Neuron (in vitro differentiated cells): ENCODE measurements around the gene KLF13.

Experiments
- H2AFZ ChIP-seq: one replicate; pipeline ENCODE4 v1.6.1; 2013; ENCODE audit warnings: low read depth, mild to moderate bottlenecking, inconsistent platforms, low read length, moderate library complexity
- H3K27me3 ChIP-seq: one replicate; pipeline ENCODE4 v1.6.1; 2013; ENCODE audit warnings: low read length; ENCODE audit not compliant: insufficient read depth
- H3K36me3 ChIP-seq: one replicate; pipeline ENCODE4 v1.6.1; 2013; ENCODE audit warnings: low read length; ENCODE audit not compliant: insufficient read depth
- H3K4me1 ChIP-seq: one replicate; pipeline ENCODE4 v1.6.1; 2013; ENCODE audit warnings: low read length; ENCODE audit not compliant: insufficient read depth
- H3K4me3 ChIP-seq: 2 replicates; pipeline ENCODE4 v1.5.1; 2013; ENCODE audit warnings: mild to moderate bottlenecking, low read length, moderate library complexity
- H3K9me3 ChIP-seq: one replicate; pipeline ENCODE4 v1.6.1; 2013; ENCODE audit warnings: low read length

KLF13 gene

DNA sequence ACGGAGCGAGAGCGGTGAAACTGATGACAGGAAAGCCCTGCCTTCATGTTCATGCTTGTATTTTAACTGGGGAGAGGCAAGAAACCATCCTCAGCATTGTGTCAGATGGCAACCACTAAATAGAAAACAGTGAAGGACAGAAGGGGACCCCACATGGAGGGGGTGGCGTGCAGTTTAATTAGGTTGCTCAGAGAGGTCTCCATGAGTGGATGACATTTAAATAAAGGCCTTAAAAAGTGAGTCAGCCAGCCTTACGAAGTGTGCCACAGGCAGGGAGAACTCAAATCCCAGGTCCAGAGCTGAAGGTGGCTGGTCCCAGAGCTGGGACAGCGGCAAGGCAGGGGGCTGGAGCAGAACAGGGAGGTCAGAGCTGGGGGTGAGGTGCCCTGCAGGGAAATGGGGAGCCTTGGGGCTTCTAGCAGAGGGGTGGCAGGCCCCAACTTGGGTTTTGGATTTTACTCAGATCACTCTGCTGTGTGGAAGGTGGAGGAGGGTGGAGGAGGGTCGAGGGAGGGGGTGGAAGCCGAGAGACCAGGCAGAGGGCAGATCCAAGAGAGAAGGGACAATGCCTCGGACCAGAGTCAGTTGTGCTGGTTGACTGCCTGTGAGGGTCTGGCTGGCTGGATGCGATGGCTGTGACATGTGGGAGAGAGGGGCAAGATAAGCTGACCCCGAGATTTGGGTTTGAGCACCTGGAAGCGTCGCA lies 73.7 kb downstream of the KLF13 start:
- no peak overlapping the region for H2AFZ ChIP-seq
- H3K36me3 ChIP-seq: no peaks in the 10 kb centered on the region
- H3K9me3 ChIP-seq: peaks cover 1% of the 10 kb centered on the region
- H3K4me1 ChIP-seq: peaks cover 3% of the 10 kb centered on the region
- peaks cover 14% of the 10 kb centered on the region for H3K27me3 ChIP-seq
- H3K4me3 ChIP-seq: no peak overlapping the region

DNA sequence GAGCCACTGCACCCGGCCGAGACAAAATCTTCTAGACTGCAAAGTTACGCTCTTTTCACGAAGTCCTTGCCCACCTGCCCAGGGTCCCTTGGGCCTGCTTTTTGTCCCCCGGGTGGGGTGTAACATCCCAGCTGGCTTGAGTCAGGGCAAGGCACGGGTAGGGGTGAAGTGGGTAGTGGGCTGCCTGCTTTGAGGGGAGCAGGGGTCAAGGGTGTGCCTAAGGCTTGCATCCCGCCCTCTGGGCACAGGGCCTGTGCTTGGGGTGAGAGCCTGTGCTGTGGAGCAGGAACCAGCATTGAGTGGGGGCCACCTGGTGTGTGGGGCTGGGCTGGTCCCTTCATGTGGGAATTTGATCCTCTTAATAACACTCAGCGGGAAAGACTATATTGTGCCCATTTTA lies 74.6 kb downstream of the KLF13 start:
- no peaks in the 10 kb centered on the region for H3K36me3 ChIP-seq
- H3K9me3 ChIP-seq: peaks cover 1% of the 10 kb centered on the region
- no peak overlapping the region for H3K4me3 ChIP-seq
- H3K4me1 ChIP-seq: peaks cover 3% of the 10 kb centered on the region
- H2AFZ ChIP-seq: no peak overlapping the region
- peaks cover 10% of the 10 kb centered on the region for H3K27me3 ChIP-seq

DNA sequence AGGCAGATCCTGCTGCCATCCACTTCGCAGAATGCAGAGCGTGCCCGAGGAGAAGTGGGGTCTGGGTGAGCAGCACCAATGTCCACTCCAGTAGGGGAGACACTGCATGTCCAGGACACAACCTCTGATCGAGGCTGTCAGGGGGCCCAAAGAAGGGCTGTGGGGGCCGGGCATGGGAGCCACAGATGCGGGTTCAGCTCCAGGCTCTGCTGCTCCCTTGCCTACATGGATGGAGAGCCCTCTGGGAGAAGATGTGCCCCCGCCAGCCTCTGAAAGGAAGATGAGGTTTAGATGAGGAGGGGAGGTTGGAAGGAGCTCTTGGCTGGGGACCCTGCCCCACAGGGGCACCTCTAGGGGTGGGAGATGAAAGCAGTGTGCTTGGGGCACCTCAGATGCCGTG lies 75.4 kb downstream of the KLF13 start:
- no peaks in the 10 kb centered on the region for H3K36me3 ChIP-seq
- H3K9me3 ChIP-seq: peaks cover 1% of the 10 kb centered on the region
- H3K4me3 ChIP-seq: no peak overlapping the region

DNA sequence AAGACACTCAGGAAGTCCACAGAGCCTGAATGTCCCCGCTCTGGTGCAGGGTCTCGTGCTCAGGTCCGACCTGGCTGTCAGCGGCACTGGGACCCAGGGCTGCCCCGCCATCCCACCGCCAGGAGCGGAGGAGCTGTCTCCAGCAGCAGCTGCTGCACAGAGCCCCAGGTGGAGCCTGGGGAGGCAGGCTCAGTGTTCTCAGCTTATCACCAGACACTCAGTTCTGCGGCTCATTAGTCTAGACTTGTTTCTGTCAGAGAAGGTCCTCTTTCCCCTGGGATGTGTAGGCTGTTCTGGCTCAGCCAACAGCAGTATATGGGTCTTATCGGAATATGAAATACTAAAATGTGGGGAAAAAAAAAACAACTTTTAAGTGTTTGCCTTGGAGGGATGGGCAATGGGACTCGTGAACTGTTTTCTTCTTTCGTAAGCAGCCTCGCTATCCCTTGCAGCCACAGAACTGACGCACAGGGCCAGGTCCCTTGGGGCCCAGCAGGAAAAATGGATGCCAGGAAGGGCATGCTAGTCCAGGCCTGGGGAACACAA lies 75.9 kb downstream of the KLF13 start:
- H2AFZ ChIP-seq: no peak overlapping the region
- H3K27me3 ChIP-seq: peaks cover 10% of the 10 kb centered on the region
- no peak overlapping the region for H3K4me3 ChIP-seq
- no peaks in the 10 kb centered on the region for H3K4me1 ChIP-seq
- peaks cover 1% of the 10 kb centered on the region for H3K9me3 ChIP-seq
- H3K36me3 ChIP-seq: no peaks in the 10 kb centered on the region

More for the DNA sequence above, 75.4 kb downstream of the KLF13 start:
- Histone ChIP-seq H2AFZ (no peak overlapping the region), H3K4me1 (peaks cover 3% of the 10 kb centered on the region), H3K27me3 (peaks cover 10% of the 10 kb centered on the region)

DNA sequence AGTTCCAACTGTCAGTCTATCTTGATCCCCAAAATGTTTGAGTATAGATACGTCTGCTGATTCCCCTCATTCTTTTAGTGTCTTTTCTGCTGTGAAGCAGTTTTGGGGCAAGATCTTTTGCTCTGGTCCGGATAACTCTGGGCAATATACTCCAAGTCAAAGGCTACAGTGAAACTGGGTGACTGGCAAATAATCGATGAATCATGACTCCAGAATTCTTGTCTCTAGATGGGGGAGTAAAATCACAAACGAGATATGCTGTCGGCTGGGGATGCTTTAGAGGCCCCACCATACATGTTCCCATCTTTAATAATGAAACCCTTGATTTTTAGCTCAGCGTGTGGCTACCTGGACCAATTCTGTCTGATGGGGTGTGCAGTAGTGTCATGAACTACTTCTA lies 76.5 kb downstream of the KLF13 start:
- H3K9me3 ChIP-seq: peaks cover 1% of the 10 kb centered on the region
- H3K36me3 ChIP-seq: no peaks in the 10 kb centered on the region
- H3K4me1 ChIP-seq: no peaks in the 10 kb centered on the region
- peaks cover 10% of the 10 kb centered on the region for H3K27me3 ChIP-seq
- H2AFZ ChIP-seq: no peak overlapping the region
- no peak overlapping the region for H3K4me3 ChIP-seq

DNA sequence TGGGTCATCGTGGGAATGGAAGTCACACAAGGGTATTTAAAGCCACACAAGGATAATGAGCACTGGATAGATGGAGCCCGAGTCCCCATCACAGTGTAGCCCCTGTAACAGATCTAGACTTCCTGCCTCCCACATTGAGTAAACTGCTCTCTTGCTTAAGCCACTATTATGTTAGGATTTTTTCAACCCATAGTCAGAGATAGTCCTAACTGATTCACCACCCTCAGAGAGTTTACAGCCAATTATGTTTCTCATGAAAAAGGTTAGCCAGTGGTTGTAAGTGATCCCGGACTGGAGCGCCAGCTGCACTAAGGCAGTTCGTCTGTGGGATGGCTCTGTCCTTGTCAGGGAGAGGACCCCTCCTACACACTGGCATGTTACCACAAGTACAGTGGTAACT lies 77.0 kb downstream of the KLF13 start:
- Histone ChIP-seq H3K9me3 (peaks cover 1% of the 10 kb centered on the region), H3K27me3 (peaks cover 10% of the 10 kb centered on the region), H2AFZ (no peak overlapping the region), H3K4me1 (no peaks in the 10 kb centered on the region), H3K4me3 (no peak overlapping the region), H3K36me3 (no peaks in the 10 kb centered on the region)

DNA sequence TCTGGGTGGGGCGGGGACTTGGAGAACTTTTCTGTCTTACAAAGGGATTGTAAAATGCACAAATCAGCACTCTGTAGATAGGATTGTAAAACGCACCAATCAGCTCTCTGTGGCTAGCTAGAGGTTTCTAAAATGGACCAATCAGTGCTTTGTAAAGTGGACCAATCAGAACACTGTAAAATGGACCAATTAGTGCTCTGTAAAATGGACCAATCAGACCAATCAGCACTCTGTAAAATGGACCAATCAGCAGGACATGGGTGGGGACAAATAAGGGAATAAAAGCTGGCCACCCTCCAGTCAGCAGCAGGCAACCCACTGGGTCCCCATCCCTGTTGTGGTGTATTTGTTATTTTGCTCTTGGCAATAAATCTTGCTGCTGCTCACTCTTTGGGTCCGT lies 77.7 kb downstream of the KLF13 start:
- Histone ChIP-seq H2AFZ (no peak overlapping the region), H3K9me3 (peaks cover 1% of the 10 kb centered on the region), H3K36me3 (no peaks in the 10 kb centered on the region), H3K4me1 (no peaks in the 10 kb centered on the region), H3K27me3 (peaks cover 10% of the 10 kb centered on the region), H3K4me3 (no peak overlapping the region)

DNA sequence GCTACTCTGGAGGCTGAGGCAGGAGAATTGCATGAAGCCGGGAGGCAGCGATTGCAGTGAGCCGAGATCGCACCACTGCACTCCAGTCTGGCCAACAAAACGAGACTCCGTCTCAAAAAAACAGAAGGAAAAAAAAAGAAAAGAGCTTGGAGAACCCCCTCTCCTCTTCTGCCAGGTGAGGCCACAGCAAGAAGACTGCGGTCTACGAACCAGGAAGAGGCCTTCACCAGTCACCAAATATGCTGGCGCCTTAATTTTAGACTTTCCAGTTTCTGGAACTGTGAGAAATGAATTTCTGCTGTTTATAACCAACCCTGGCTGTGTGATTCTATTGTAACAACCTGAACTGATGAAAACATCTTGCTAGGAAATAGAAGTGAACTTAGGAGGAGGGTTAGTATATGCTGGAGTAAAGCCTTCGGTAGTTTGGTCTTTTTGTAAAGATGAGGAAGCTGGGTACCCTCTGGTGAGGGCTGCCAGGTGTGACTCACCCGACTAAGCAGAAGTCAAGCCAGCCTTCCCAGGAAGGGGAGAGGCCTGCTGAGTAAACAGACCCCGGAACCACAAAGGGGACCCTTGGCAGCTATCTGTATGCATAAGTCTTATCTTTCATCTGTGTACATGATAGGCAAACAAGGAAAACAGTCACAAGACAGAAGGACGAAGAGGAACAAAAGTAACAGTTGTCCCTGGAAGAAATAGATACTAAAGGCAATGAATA lies 78.7 kb downstream of the KLF13 start:
- Histone ChIP-seq H2AFZ (no peak overlapping the region), H3K36me3 (no peaks in the 10 kb centered on the region), H3K9me3 (peaks cover 1% of the 10 kb centered on the region), H3K4me3 (no peak overlapping the region), H3K27me3 (peaks cover 4% of the 10 kb centered on the region), H3K4me1 (no peaks in the 10 kb centered on the region)

DNA sequence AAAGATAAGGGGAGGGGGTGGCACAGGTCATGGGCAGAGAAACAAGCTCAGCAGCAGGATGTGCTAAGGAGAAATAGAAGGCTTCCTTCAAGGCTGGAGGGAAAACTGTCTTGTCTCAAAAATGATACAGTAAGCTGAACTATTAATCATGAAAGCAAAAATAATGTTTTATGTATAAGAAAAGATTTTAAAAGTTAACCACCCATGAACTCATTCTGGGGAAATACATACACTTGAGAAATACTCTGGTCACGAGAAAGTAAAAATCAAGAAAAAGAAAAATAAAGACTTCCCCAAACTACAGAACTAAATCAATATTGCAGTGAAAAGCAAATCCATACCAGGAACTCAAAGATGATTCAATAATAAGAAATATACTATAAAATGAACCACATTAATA lies 80.7 kb downstream of the KLF13 start:
- H3K27me3 ChIP-seq: peaks cover 4% of the 10 kb centered on the region
- H2AFZ ChIP-seq: no peak overlapping the region
- peaks cover 1% of the 10 kb centered on the region for H3K9me3 ChIP-seq
- H3K36me3 ChIP-seq: no peaks in the 10 kb centered on the region
- H3K4me3 ChIP-seq: no peak overlapping the region
- H3K4me1 ChIP-seq: no peaks in the 10 kb centered on the region

DNA sequence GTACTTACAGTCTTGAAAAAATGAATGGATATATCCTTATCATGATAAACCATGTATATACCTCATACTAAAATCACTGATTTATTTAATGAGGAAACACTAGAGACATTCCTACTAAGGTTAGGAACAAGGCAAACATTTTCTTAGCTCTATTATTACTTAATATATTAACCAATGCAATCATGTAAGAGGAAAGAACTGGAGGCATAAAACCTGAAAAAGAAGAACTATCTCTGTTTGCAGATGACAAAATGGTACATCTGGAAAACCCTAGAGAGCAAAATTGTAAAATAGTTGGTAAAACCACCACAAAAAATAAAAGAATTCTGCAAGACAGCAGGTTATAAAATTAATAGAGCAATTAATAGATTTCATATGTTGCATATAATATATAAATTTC lies 81.2 kb downstream of the KLF13 start:
- peaks cover 4% of the 10 kb centered on the region for H3K27me3 ChIP-seq
- no peaks in the 10 kb centered on the region for H3K36me3 ChIP-seq
- no peak overlapping the region for H2AFZ ChIP-seq
- H3K9me3 ChIP-seq: peaks cover 1% of the 10 kb centered on the region
- no peaks in the 10 kb centered on the region for H3K4me1 ChIP-seq
- no peak overlapping the region for H3K4me3 ChIP-seq

DNA sequence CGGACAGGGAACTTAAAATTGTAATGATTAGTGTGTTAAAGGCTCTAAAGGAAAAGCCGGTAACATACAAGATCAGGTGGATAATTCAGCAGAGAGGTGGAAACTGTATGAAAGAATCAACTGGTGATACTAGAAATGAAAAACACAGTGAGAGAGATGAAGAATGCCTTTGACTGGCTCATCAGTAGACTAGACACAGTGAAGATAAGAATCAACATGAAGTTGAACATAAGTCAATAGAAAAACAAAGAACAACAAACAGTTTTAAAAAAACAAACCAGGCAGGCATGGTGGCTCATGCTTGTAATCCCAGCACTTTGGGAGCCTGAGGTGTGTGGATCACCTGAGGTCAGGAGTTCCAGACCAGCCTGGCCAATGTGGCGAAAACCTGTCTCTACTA lies 82.1 kb downstream of the KLF13 start:
- Histone ChIP-seq H3K36me3 (no peaks in the 10 kb centered on the region), H3K4me3 (no peak overlapping the region), H3K9me3 (peaks cover 1% of the 10 kb centered on the region), H2AFZ (no peak overlapping the region), H3K27me3 (no peaks in the 10 kb centered on the region), H3K4me1 (no peaks in the 10 kb centered on the region)

DNA sequence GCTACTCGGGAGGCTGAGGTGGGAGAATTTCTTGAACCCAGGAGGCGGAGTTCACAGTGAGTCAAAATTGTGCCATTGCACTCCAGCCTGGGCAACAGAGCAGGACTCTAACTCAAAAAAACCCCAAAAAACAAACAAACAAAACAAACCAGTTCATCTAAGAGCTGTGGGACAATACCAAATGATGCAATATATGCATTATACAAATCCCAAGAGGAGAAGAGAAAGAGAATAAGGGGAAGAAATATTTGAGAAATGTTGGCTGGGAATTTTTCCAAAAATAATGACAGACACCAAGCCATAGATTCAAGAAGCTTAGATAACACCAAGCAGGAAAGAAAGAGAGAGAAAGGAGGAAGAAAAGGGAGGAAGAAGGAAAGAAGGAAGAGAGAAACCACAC lies 82.5 kb downstream of the KLF13 start:
- no peaks in the 10 kb centered on the region for H3K9me3 ChIP-seq
- no peak overlapping the region for H2AFZ ChIP-seq
- H3K4me1 ChIP-seq: no peaks in the 10 kb centered on the region
- H3K36me3 ChIP-seq: no peaks in the 10 kb centered on the region
- no peaks in the 10 kb centered on the region for H3K27me3 ChIP-seq
- H3K4me3 ChIP-seq: no peak overlapping the region

DNA sequence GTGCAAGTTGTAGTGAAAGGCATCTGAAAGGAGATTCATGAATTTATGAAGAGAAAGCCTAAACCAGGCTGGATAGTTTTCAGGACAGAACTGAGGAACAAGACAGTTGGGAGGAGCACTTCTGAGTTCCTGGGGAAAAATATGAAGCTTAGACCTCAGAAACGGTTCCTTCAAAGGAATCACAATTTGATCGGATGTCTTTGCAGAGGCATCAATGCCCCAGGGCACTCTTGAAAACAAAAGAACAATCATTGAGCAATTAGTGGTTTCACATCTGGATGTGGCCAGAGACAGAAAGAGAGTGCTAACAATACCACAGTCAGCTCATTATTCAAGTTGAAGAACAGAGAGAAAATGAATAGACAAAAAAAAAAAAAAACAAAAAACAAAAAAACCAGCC lies 86.2 kb downstream of the KLF13 start:
- no peak overlapping the region for H3K4me3 ChIP-seq
- H2AFZ ChIP-seq: no peak overlapping the region
- no peaks in the 10 kb centered on the region for H3K36me3 ChIP-seq
- H3K9me3 ChIP-seq: no peaks in the 10 kb centered on the region
- H3K4me1 ChIP-seq: no peaks in the 10 kb centered on the region
- H3K27me3 ChIP-seq: no peaks in the 10 kb centered on the region
